Measurements from ENCODE around the gene SPOCK1. TPM values are rescaled to one million over a fixed set of nuclear protein-coding genes. Genes with fewer than 3 reads are reported as not detected.
"Not testable (repeated sequence)": the region's sequence is repeated elsewhere in the genome, so short reads cannot be mapped to it uniquely, and the experiment has no call there.

Gene SPOCK1
- total RNA-seq, 1 donor from 2014 or later = 81.2 TPM

GRCh38 chr5:136984772-136985446 is 514.2 kb downstream of the SPOCK1 start:
- H3K36me3 ChIP-seq = no peaks in the 10 kb centered on the region

GRCh38 chr5:136981936-136982335 is 517.2 kb downstream of the SPOCK1 start:
- no peaks in the 10 kb centered on the region for H3K36me3 ChIP-seq
- intact Hi-C loops (cut with DNase I) = no loop called here
- no peak overlapping the region for H3K27ac ChIP-seq
- TF ChIP-seq CTCF (IDR thresholded peaks at IDR 0.05) = no peak
- no peaks in the 10 kb centered on the region for H3K9me3 ChIP-seq
- no peak for DNase-seq (ENCODE audit: low spot score in 2 of 2)
- H3K27me3 ChIP-seq = no peaks in the 10 kb centered on the region
- H3K4me3 ChIP-seq = no peak overlapping the region
- no peaks in the 10 kb centered on the region for H3K4me1 ChIP-seq

More at GRCh38 chr5:136984772-136985446, 514.2 kb downstream of the SPOCK1 start:
- DNase-seq (ENCODE audit: low spot score in 2 of 2) = no peak
- no peaks in the 10 kb centered on the region for H3K9me3 ChIP-seq
- H3K27ac ChIP-seq = no peak overlapping the region
- no peak overlapping the region for H3K4me3 ChIP-seq
- intact Hi-C loops (cut with DNase I) = no loop called here
- TF ChIP-seq CTCF (IDR thresholded peaks at IDR 0.05) = no peak
- no peaks in the 10 kb centered on the region for H3K27me3 ChIP-seq
- H3K4me1 ChIP-seq = no peaks in the 10 kb centered on the region

GRCh38 chr5:136979131-136979530 is 520.0 kb downstream of the SPOCK1 start:
- Histone ChIP-seq H3K27me3 (no peaks in the 10 kb centered on the region), H3K4me3 (no peak overlapping the region), H3K4me1 (no peaks in the 10 kb centered on the region), H3K36me3 (no peaks in the 10 kb centered on the region), H3K27ac (no peak overlapping the region), H3K9me3 (no peaks in the 10 kb centered on the region)
- intact Hi-C loops (cut with DNase I) = no loop called here
- DNase-seq (ENCODE audit: low spot score in 2 of 2) = no peak
- TF ChIP-seq CTCF (IDR thresholded peaks at IDR 0.05) = no peak

- TF ChIP-seq CTCF (IDR thresholded peaks at IDR 0.05) = no peak
- DNase-seq (ENCODE audit: low spot score in 2 of 2) = no peak
- Histone ChIP-seq H3K4me1 (no peaks in the 10 kb centered on the region), H3K36me3 (no peaks in the 10 kb centered on the region), H3K27me3 (no peaks in the 10 kb centered on the region), H3K27ac (no peak overlapping the region), H3K9me3 (peaks cover 0 to 8% of the 10 kb centered on the region in 2 donors), H3K4me3 (no peak overlapping the region)
- intact Hi-C loops (cut with DNase I) = no loop called here
Observed at GRCh38 chr5:136963504-136963903, 535.6 kb downstream of the SPOCK1 start.

GRCh38 chr5:136957428-136957827 is 541.7 kb downstream of the SPOCK1 start:
- H3K4me3 ChIP-seq = no peak overlapping the region
- no peak overlapping the region for H3K27ac ChIP-seq
- no peak for TF ChIP-seq CTCF (IDR thresholded peaks at IDR 0.05)
- intact Hi-C loops (cut with DNase I) = no loop called here
- H3K27me3 ChIP-seq = no peaks in the 10 kb centered on the region
- H3K9me3 ChIP-seq = peaks cover 0 to 8% of the 10 kb centered on the region in 2 donors
- H3K36me3 ChIP-seq = no peaks in the 10 kb centered on the region
- H3K4me1 ChIP-seq = no peaks in the 10 kb centered on the region
- DNase-seq (ENCODE audit: low spot score in 2 of 2) = no peak

- H3K27ac ChIP-seq; intact Hi-C loops (cut with DNase I); H3K27me3 ChIP-seq; H3K36me3 ChIP-seq; H3K9me3 ChIP-seq; DNase-seq (ENCODE audit: low spot score in 2 of 2); H3K4me1 ChIP-seq; H3K4me3 ChIP-seq: not testable (repeated sequence)
Observed at GRCh38 chr5:136954142-136954541, 545.0 kb downstream of the SPOCK1 start.

GRCh38 chr5:136953346-136954069 is 545.6 kb downstream of the SPOCK1 start:
- H3K27me3 ChIP-seq; H3K4me1 ChIP-seq; H3K4me3 ChIP-seq; intact Hi-C loops (cut with DNase I); H3K9me3 ChIP-seq; H3K36me3 ChIP-seq; DNase-seq (ENCODE audit: low spot score in 2 of 2); H3K27ac ChIP-seq: not testable (repeated sequence)

Measured in ascending aorta (tissue), 2 donors.